ACC112 (cell line): ENCODE data around the gene OLFML2A.

ENCODE experiments used
- H2AFZ ChIP-seq: fragments of 200-600 bp; sonication (generic); one replicate; pipeline ENCODE4 v1.6.0; 2017; ENCODE audit warnings: antibody characterized with exemption, low read length; ENCODE audit not compliant: unreplicated experiment
- H3K27ac ChIP-seq: fragments of 200-600 bp; sonication (generic); 2 replicates; pipeline ENCODE4 v1.5.1; 2014; ENCODE audit warnings: low read depth, mild to moderate bottlenecking, antibody characterized with exemption, low read length, moderate library complexity
- H3K27me3 ChIP-seq: fragments of 200-600 bp; sonication (generic); 2 replicates; pipeline ENCODE4 v1.6.1; 2014; ENCODE audit warnings: mild to moderate bottlenecking, antibody characterized with exemption, low read length, moderate library complexity, mixed read lengths; ENCODE audit not compliant: insufficient read depth
- H3K36me3 ChIP-seq: fragments of 200-600 bp; sonication (generic); 2 replicates; pipeline ENCODE4 v1.6.1; 2016; ENCODE audit warnings: mild to moderate bottlenecking, antibody characterized with exemption, low read length, moderate library complexity, mixed read lengths; ENCODE audit not compliant: insufficient read depth
- H3K4me1 ChIP-seq: fragments of 200-600 bp; sonication (generic); one replicate; pipeline ENCODE4 v1.6.1; 2016; ENCODE audit warnings: low read length, mixed read lengths; ENCODE audit not compliant: insufficient read depth, unreplicated experiment, control insufficient read depth
- H3K4me3 ChIP-seq: fragments of 200-600 bp; sonication (generic); 2 replicates; pipeline ENCODE4 v1.5.1; 2014; ENCODE audit warnings: mild to moderate bottlenecking, low read depth, low read length
- H3K79me2 ChIP-seq: fragments of 200-600 bp; sonication (generic); one replicate; pipeline ENCODE4 v1.6.0; 2016; ENCODE audit warnings: low read length; ENCODE audit not compliant: control insufficient read depth, unreplicated experiment, insufficient read depth

Gene OLFML2A

GRCh38 chr9:124797343-124798103, 20.6 kb downstream of the OLFML2A start:
- H3K4me3 ChIP-seq: no peak overlapping the region
- H3K79me2 ChIP-seq: no peaks in the 10 kb centered on the region
- no peak overlapping the region for H2AFZ ChIP-seq
- no peak overlapping the region for H3K27ac ChIP-seq
- H3K27me3 ChIP-seq: peaks cover 6% of the 10 kb centered on the region; the same call in 1 of the 2 replicates
- H3K4me1 ChIP-seq: no peaks in the 10 kb centered on the region
- no peaks in the 10 kb centered on the region for H3K36me3 ChIP-seq

GRCh38 chr9:124799274-124800006, 22.5 kb downstream of the OLFML2A start:
- Histone ChIP-seq H3K27me3 (peaks cover 6% of the 10 kb centered on the region; the same call in 1 of the 2 replicates), H2AFZ (no peak overlapping the region), H3K36me3 (no peaks in the 10 kb centered on the region), H3K4me1 (no peaks in the 10 kb centered on the region), H3K27ac (no peak overlapping the region), H3K4me3 (no peak overlapping the region), H3K79me2 (no peaks in the 10 kb centered on the region)

GRCh38 chr9:124800306-124801259, 23.6 kb downstream of the OLFML2A start:
- Histone ChIP-seq H3K27ac (no peak overlapping the region), H3K36me3 (no peaks in the 10 kb centered on the region), H3K27me3 (peaks cover 6% of the 10 kb centered on the region; the same call in 1 of the 2 replicates), H3K79me2 (no peaks in the 10 kb centered on the region), H3K4me3 (no peak overlapping the region), H2AFZ (no peak overlapping the region), H3K4me1 (no peaks in the 10 kb centered on the region)

GRCh38 chr9:124801356-124801755, 24.4 kb downstream of the OLFML2A start:
- peaks cover 6% of the 10 kb centered on the region; the same call in 1 of the 2 replicates for H3K27me3 ChIP-seq
- H3K36me3 ChIP-seq: no peaks in the 10 kb centered on the region
- H2AFZ ChIP-seq: no peak overlapping the region
- H3K27ac ChIP-seq: no peak overlapping the region
- no peak overlapping the region for H3K4me3 ChIP-seq
- no peaks in the 10 kb centered on the region for H3K79me2 ChIP-seq
- H3K4me1 ChIP-seq: no peaks in the 10 kb centered on the region

- no peaks in the 10 kb centered on the region for H3K4me1 ChIP-seq
- H3K4me3 ChIP-seq: no peak overlapping the region
- H3K27ac ChIP-seq: no peak overlapping the region
- H2AFZ ChIP-seq: no peak overlapping the region
- H3K36me3 ChIP-seq: no peaks in the 10 kb centered on the region
- H3K27me3 ChIP-seq: peaks cover 6% of the 10 kb centered on the region; the same call in 1 of the 2 replicates
- H3K79me2 ChIP-seq: no peaks in the 10 kb centered on the region
Observed at GRCh38 chr9:124802426-124802825, 25.5 kb downstream of the OLFML2A start.

GRCh38 chr9:124803911-124804310, 27.0 kb downstream of the OLFML2A start:
- Histone ChIP-seq H3K79me2 (no peaks in the 10 kb centered on the region), H2AFZ (no peak overlapping the region), H3K4me1 (no peaks in the 10 kb centered on the region), H3K36me3 (no peaks in the 10 kb centered on the region), H3K4me3 (no peak overlapping the region), H3K27me3 (peaks cover 6% of the 10 kb centered on the region; the same call in 1 of the 2 replicates), H3K27ac (no peak overlapping the region)

GRCh38 chr9:124805186-124805585, 28.3 kb downstream of the OLFML2A start:
- no peaks in the 10 kb centered on the region for H3K36me3 ChIP-seq
- H3K27ac ChIP-seq: no peak overlapping the region
- H2AFZ ChIP-seq: no peak overlapping the region
- H3K4me3 ChIP-seq: no peak overlapping the region
- no peaks in the 10 kb centered on the region for H3K4me1 ChIP-seq
- H3K27me3 ChIP-seq: peaks cover 2% of the 10 kb centered on the region; the same call in 1 of the 2 replicates
- H3K79me2 ChIP-seq: no peaks in the 10 kb centered on the region

- Histone ChIP-seq H3K4me3 (no peak overlapping the region), H3K79me2 (no peaks in the 10 kb centered on the region), H2AFZ (no peak overlapping the region), H3K4me1 (peaks cover 21% of the 10 kb centered on the region), H3K36me3 (no peaks in the 10 kb centered on the region), H3K27ac (no peak overlapping the region), H3K27me3 (no peaks in the 10 kb centered on the region)
Observed at GRCh38 chr9:124808246-124808956, 31.5 kb downstream of the OLFML2A start.

- no peaks in the 10 kb centered on the region for H3K36me3 ChIP-seq
- no peak overlapping the region for H3K27ac ChIP-seq
- no peak overlapping the region for H2AFZ ChIP-seq
- H3K79me2 ChIP-seq: no peaks in the 10 kb centered on the region
- H3K4me1 ChIP-seq: peaks cover 21% of the 10 kb centered on the region
- H3K4me3 ChIP-seq: no peak overlapping the region
- H3K27me3 ChIP-seq: no peaks in the 10 kb centered on the region
Observed at GRCh38 chr9:124809211-124809610, 32.3 kb downstream of the OLFML2A start.
